Measurements from ENCODE around the gene ANXA1.

The ANXA1 gene

GRCh38 chr9:73151653-73152542, at the start of gene ANXA1:
ANXA1 (plus strand) TSS chr9:73151865; CDS start chr9:73158536, 6,671 bp downstream.
- DNase-seq: peak; percentile 64

GRCh38 chr9:73104342-73104741, 47.3 kb upstream of the ANXA1 start:
- DNase-seq: no peak

- DNase-seq: no peak
These were observed 46.7 kb upstream of the ANXA1 start for GRCh38 chr9:73104921-73105320.

- peak; percentile 71 for DNase-seq
These were observed 44.1 kb upstream of the ANXA1 start for GRCh38 chr9:73107489-73108069.

GRCh38 chr9:73114058-73114457, 37.6 kb upstream of the ANXA1 start:
- no peak for DNase-seq

- no peak for DNase-seq
These were observed 36.7 kb upstream of the ANXA1 start for GRCh38 chr9:73114958-73115357.

GRCh38 chr9:73116031-73116430, 35.6 kb upstream of the ANXA1 start:
- peak; percentile 84 for DNase-seq

GRCh38 chr9:73116880-73117279, 34.8 kb upstream of the ANXA1 start:
- DNase-seq: peak; percentile 32

- no peak for DNase-seq
These were observed 33.4 kb upstream of the ANXA1 start for GRCh38 chr9:73118286-73118685.

- no peak for DNase-seq
These were observed 32.6 kb upstream of the ANXA1 start for GRCh38 chr9:73118898-73119554.

- no peak for DNase-seq
These were observed 30.2 kb upstream of the ANXA1 start for GRCh38 chr9:73121375-73121935.

GRCh38 chr9:73125651-73126050, 26.0 kb upstream of the ANXA1 start:
- no peak for DNase-seq

GRCh38 chr9:73129941-73130685, 21.6 kb upstream of the ANXA1 start:
- DNase-seq: no peak

GRCh38 chr9:73131461-73131860, 20.2 kb upstream of the ANXA1 start:
- DNase-seq: no peak

GRCh38 chr9:73132034-73132776, 19.5 kb upstream of the ANXA1 start:
- peak; percentile 90 for DNase-seq

- DNase-seq: no peak
These were observed 18.5 kb upstream of the ANXA1 start for GRCh38 chr9:73133022-73133651.

GRCh38 chr9:73133921-73134407, 17.7 kb upstream of the ANXA1 start:
- DNase-seq: no peak

GRCh38 chr9:73135394-73135793, 16.3 kb upstream of the ANXA1 start:
- no peak for DNase-seq

GRCh38 chr9:73137286-73137899, 14.3 kb upstream of the ANXA1 start:
- no peak for DNase-seq

- no peak for DNase-seq
These were observed 13.8 kb upstream of the ANXA1 start for GRCh38 chr9:73137914-73138313.

GRCh38 chr9:73138516-73138915, 13.1 kb upstream of the ANXA1 start:
- no peak for DNase-seq
